HepG2 (cell line): ENCODE data around the gene PSORS1C2. TPM values are rescaled to one million over a fixed set of nuclear protein-coding genes. Genes with fewer than 3 reads are reported as not detected.
A peak's percentile ranks its signal among the peaks of the same experiment; 100 is the strongest.

Experiments
- BHLHE40 ChIP-seq: IDR thresholded peaks from 2 replicates; pipeline ENCODE4 v1.6.1; 2011; ENCODE audit warnings: low read length, improper control_type of control experiment
- GPBP1L1 ChIP-seq: sonication (generic); formaldehyde crosslinking; IDR thresholded peaks from 2 replicates; pipeline ENCODE4 v1.5.0; 2020; ENCODE audit warnings: mild to moderate bottlenecking, missing genetic modification reagents
- HDAC2 ChIP-seq: sonication (generic); formaldehyde crosslinking; IDR thresholded peaks from 2 replicates; pipeline ENCODE4 v1.4.0; 2020; ENCODE audit warnings: missing genetic modification reagents
- HNF4A ChIP-seq: sonication (generic); formaldehyde crosslinking; IDR thresholded peaks from 2 replicates; pipeline ENCODE4 v1.4.0; 2020; ENCODE audit warnings: missing genetic modification reagents
- HNRNPLL ChIP-seq: fragments of 200-400 bp; formaldehyde crosslinking; IDR thresholded peaks from 2 replicates; pipeline ENCODE4 v1.6.1; 2017; ENCODE audit warnings: mild to moderate bottlenecking, low read depth, low read length; ENCODE audit not compliant: poor library complexity, severe bottlenecking
- IKZF4 ChIP-seq: sonication (generic); formaldehyde crosslinking; IDR thresholded peaks from 2 replicates; pipeline ENCODE4 v1.5.1; 2020; ENCODE audit warnings: borderline replicate concordance, mild to moderate bottlenecking, low read depth, missing genetic modification reagents; ENCODE audit errors: not compliant biosample characterization
- KLF12 ChIP-seq: sonication (generic); formaldehyde crosslinking; IDR thresholded peaks from 2 replicates; pipeline ENCODE4 v1.4.0; 2020; ENCODE audit warnings: missing genetic modification reagents, borderline replicate concordance
- MYC ChIP-seq: sonication (generic); formaldehyde crosslinking; IDR thresholded peaks from 2 replicates; pipeline ENCODE4 v1.9.0; 2021; ENCODE audit warnings: missing genetic modification reagents, borderline replicate concordance
- NCOR1 ChIP-seq: fragments of 200-600 bp; sonication (generic); IDR thresholded peaks from 2 replicates; pipeline ENCODE4 v1.7.0; 2017; ENCODE audit warnings: antibody characterized with exemption, low read length, borderline replicate concordance
- ONECUT2 ChIP-seq: sonication (generic); formaldehyde crosslinking; IDR thresholded peaks from 2 replicates; pipeline ENCODE4 v1.4.0; 2020; ENCODE audit warnings: missing genetic modification reagents
- POLR2AphosphoS5 ChIP-seq: IDR thresholded peaks from 2 replicates; pipeline ENCODE4 v1.6.1; 2012; ENCODE audit warnings: low read depth, low read length
- SP140L ChIP-seq: sonication (generic); formaldehyde crosslinking; IDR thresholded peaks from 2 replicates; pipeline ENCODE4 v1.4.0; 2020; ENCODE audit warnings: missing genetic modification reagents, borderline replicate concordance
- TFDP1 ChIP-seq: IDR thresholded peaks from 2 replicates; pipeline ENCODE4 v1.6.1; 2016; ENCODE audit warnings: missing compliant biosample characterization, missing genetic modification reagents, borderline replicate concordance
- TIGD3 ChIP-seq: sonication (generic); formaldehyde crosslinking; IDR thresholded peaks from 2 replicates; pipeline ENCODE4 v1.5.1; 2020; ENCODE audit warnings: mild to moderate bottlenecking, missing genetic modification reagents, borderline replicate concordance
- TOE1 ChIP-seq: sonication (generic); formaldehyde crosslinking; IDR thresholded peaks from 2 replicates; pipeline ENCODE4 v1.4.0; 2020; ENCODE audit warnings: mild to moderate bottlenecking, missing genetic modification reagents
- ZNF180 ChIP-seq: sonication (generic); formaldehyde crosslinking; IDR thresholded peaks from 2 replicates; pipeline ENCODE4 v1.4.0; 2020; ENCODE audit warnings: low read depth, missing genetic modification reagents, borderline replicate concordance
- ZNF367 ChIP-seq: sonication (generic); formaldehyde crosslinking; IDR thresholded peaks from 2 replicates; pipeline ENCODE4 v1.4.0; 2020; ENCODE audit warnings: missing genetic modification reagents, borderline replicate concordance
- ZNF564 ChIP-seq: sonication (generic); formaldehyde crosslinking; IDR thresholded peaks from 2 replicates; pipeline ENCODE4 v1.8.1; 2023; ENCODE audit warnings: mild to moderate bottlenecking, missing genetic modification reagents
- ZNF629 ChIP-seq: sonication (generic); formaldehyde crosslinking; conservative IDR thresholded peaks from 2 replicates; pipeline ENCODE4 v1.5.0; 2020; ENCODE audit warnings: missing genetic modification reagents
- ZNF674 ChIP-seq: sonication (generic); formaldehyde crosslinking; IDR thresholded peaks from 2 replicates; pipeline ENCODE4 v1.5.0; 2020; ENCODE audit warnings: low read depth, mild to moderate bottlenecking, missing genetic modification reagents
- ZNF678 ChIP-seq: sonication (generic); formaldehyde crosslinking; IDR thresholded peaks from 2 replicates; pipeline ENCODE4 v1.4.0; 2020; ENCODE audit warnings: mild to moderate bottlenecking, missing genetic modification reagents
- ZNF75D ChIP-seq: sonication (generic); formaldehyde crosslinking; IDR thresholded peaks from 2 replicates; pipeline ENCODE4 v1.8.1; 2023; ENCODE audit warnings: missing genetic modification reagents, mild to moderate bottlenecking, borderline replicate concordance
- ZNF770 ChIP-seq: sonication (generic); formaldehyde crosslinking; IDR thresholded peaks from 2 replicates; pipeline ENCODE4 v1.5.0; 2020; ENCODE audit warnings: mild to moderate bottlenecking, missing genetic modification reagents
- polyA plus RNA-seq, 8 experiments: library from polyadenylated mRNA; depleted of rRNA in 3 of 8; stranded (reverse) in 7 of 8; unstranded in 1 of 8; fragments of >200 nt; fragmentation: Illumina TruSeq in 4 of 8; extraction: Trizol in 4 of 8; gene quantifications; 2 replicates each; pipeline versions ENCODE4 v1.2.1 to v1.2.3, GENCODE V29; 2011 to 2016; ENCODE audit warnings: low read depth in 4 of 8, missing spikeins in 1 of 8, mixed read lengths in 1 of 8; ENCODE audit not compliant: insufficient read depth in 1 of 8
- total RNA-seq, 5 experiments: library from RNA; depleted of rRNA; stranded (reverse); fragments of >200 nt; fragmentation: Illumina TruSeq; extraction: Trizol; gene quantifications; 2 replicates each; pipeline ENCODE4 v1.2.3, GENCODE V29; 2016; ENCODE audit warnings: low read depth in 1 of 5

PSORS1C2 gene
- total and polyA plus RNA-seq, 2 of the 13 experiments (the other 11 are each of a cell fraction or from before 2014, with no cell fraction given) = not detected

GRCh38 chr6:31158863-31159855 is 20.3 kb upstream of the PSORS1C2 start (continued):
- TF ChIP-seq ZNF770 (CRISPR knock-in tag) (no peak), ZNF674 (no peak), TOE1 (CRISPR knock-in tag) (no peak; the same call in 1 of the 2 replicates), POLR2AphosphoS5 (0 out of 2 replicates have a peak, but pooled peaks have one; percentile 37), ZNF564 (0 out of 2 replicates have a peak, but pooled peaks have one; percentile 39), HNF4A (CRISPR knock-in tag) (peak; percentile 56; the same call in 1 of the 2 replicates), BHLHE40 (no peak), ONECUT2 (CRISPR knock-in tag) (no peak), TFDP1 (CRISPR knock-in tag) (no peak), ZNF367 (CRISPR knock-in tag) (0 out of 2 replicates have a peak, but pooled peaks have one; percentile 33), MYC (peak; percentile 47), GPBP1L1 (CRISPR knock-in tag) (no peak), HDAC2 (peak; percentile 29; the same call in 1 of the 2 replicates), TIGD3 (CRISPR knock-in tag) (no peak), IKZF4 (CRISPR knock-in tag) (no peak), KLF12 (CRISPR knock-in tag) (peak; percentile 48; the same call in 1 of the 2 replicates), ZNF678 (CRISPR knock-in tag) (no peak), ZNF629 (0 out of 2 replicates have a peak, but pooled peaks have one; percentile 21), HNRNPLL (peak; percentile 57), ZNF75D (CRISPR knock-in tag) (no peak), NCOR1 (no peak), SP140L (no peak), ZNF180 (CRISPR knock-in tag) (no peak)
